GM19238 (cell line): Measurements from ENCODE around the gene ATP2A1.

ENCODE experiments used
- DNase-seq: peaks from one replicate; pipeline ENCODE4 v3.0.0; 2011; ENCODE audit warnings: low spot score; ENCODE audit not compliant: insufficient read length

Gene ATP2A1

DNA sequence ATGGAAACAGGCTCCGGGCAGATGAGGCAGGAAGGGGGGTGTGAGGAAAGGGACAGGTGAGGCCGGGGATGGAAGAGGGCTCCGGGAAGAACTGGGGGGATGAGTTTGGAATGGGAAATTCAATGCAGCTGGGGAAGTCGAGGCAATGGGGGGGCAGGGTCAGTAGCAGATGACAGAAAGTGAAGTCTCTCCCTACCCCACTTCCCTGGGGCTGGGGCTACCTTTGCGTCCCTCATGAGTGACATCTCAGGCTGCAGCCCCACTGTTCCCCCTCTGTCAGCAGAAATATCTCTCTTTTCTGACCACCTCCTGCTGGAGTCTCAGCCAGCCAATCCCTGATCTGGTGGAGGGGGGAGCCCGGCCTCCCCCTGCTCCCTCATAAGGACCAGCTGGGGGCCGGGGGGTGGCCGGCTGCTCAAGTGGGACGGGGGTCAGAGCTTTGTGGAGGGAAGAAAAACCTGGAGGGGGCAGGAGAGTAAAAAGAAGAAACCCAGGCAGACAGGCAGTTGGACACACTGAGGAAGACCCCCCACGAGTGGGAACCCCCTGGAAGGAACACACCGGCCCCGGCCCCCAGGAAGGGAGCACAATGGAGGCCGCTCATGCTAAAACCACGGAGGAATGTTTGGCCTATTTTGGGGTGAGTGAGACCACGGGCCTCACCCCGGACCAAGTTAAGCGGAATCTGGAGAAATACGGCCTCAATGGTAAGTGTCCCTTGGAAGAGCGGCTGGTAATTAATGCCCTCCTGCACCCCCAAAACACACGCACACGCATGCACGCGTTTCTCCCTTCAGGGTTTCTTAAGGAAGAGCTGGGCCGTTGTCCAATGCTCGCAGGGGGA lies at the start of gene ATP2A1:
Gene ATP2A1, plus strand, starts transcription at position 406 of the 844 bp plus-strand sequence. Its CDS starts 184 bp downstream, at position 590.
- no peak for DNase-seq

GRCh38 chr16:28829747-28830146 lies 48.5 kb upstream of the ATP2A1 start:
- no peak for DNase-seq

DNA sequence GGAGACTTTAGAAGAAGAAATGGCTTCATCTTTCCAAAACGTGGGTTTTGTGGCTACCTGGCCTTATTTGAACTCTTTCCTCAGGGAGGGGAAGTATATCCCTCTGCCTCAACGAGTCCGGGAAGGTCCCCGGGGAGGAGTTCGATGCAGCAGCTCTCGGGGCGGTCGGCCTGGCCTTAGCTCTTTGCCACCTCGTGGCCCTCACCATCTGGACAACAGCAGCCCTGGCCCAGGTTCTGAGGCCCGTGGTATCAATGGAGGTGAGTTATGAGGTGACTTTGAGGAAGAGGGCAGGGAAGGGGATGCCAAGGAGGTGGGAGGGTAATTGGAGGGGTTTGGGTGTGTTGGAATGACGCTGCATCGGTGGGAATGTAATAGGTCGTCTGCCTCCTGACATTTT lies 47.8 kb upstream of the ATP2A1 start:
- no peak for DNase-seq

DNA sequence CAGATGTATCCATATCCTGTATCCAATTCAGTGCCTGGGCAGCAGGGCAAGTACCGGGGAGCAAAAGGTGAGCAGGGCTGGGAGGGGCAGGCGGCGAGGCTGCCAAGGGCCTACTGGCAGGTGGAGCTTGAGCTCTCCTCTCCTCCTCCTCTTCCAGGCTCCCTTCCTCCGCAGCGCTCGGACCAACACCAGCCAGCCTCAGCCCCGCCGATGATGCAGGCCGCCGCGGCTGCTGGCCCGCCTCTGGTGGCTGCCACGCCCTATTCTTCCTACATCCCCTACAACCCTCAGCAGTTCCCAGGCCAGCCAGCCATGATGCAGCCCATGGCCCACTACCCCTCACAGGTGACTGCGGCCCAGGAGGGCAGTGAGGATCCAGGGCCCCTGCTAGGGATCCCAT lies 43.9 kb upstream of the ATP2A1 start:
- no peak for DNase-seq

GRCh38 chr16:28834873-28835863 lies 43.1 kb upstream of the ATP2A1 start:
- no peak for DNase-seq

- DNase-seq = no peak
Measured at GRCh38 chr16:28835864-28836760, 42.2 kb upstream of the ATP2A1 start.

- no peak for DNase-seq
Measured at GRCh38 chr16:28836761-28837064, 41.6 kb upstream of the ATP2A1 start.

- DNase-seq = no peak
Measured at GRCh38 chr16:28837672-28838557, 40.4 kb upstream of the ATP2A1 start.

GRCh38 chr16:28838558-28838918 lies 39.8 kb upstream of the ATP2A1 start:
- no peak for DNase-seq

DNA sequence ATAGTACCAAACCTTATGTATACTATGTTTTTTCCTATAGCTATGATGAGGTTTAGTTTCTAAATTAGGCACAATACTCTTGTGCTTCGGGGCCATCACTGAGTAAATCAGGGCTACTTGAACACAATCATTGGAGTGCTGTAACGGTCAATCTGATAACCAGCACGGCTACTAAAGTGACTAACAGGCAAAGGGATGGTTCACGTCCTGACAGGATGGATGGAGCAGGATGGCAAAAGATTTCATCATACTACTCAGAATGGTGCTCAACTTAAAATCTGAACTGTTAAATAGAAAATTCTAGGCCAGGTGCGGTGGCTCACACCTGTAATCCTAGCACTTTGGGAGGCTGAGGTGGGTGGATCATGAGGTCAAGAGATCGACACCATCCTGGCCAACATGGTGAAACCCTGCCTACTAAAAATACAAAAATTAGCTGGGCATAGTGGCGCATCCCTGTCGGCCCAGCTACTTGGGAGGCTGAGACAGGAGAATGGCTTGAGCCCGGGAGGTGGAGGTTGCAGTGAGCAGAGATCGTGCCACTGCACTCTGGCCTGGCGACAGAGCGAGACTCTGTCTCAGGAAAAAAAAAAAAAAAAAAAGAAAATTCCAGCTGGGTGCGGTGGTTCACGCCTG lies 39.2 kb upstream of the ATP2A1 start:
- DNase-seq = no peak

- no peak for DNase-seq
Measured at GRCh38 chr16:28839899-28840298, 38.4 kb upstream of the ATP2A1 start.

DNA sequence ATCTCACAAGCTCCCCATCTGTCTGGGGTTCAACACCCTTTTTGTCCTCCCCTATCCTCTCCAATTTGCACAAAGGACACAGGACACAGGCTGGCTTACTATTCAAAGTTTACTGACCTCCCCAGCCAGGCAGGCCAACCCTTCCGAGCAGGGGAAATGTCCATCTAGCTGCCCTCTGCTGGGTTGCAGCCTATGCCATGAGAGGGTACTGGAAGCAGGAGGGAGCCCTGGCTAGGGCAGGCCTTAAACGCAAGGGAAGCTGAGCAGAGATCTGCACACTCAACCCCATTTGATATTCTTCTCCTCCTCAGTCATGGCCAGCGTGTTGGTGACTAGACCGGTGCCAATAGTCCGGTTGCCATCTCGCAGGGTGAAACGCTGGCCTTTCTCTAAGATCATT lies 35.6 kb upstream of the ATP2A1 start:
- DNase-seq = no peak

GRCh38 chr16:28843766-28844165 lies 34.5 kb upstream of the ATP2A1 start:
- DNase-seq = no peak

DNA sequence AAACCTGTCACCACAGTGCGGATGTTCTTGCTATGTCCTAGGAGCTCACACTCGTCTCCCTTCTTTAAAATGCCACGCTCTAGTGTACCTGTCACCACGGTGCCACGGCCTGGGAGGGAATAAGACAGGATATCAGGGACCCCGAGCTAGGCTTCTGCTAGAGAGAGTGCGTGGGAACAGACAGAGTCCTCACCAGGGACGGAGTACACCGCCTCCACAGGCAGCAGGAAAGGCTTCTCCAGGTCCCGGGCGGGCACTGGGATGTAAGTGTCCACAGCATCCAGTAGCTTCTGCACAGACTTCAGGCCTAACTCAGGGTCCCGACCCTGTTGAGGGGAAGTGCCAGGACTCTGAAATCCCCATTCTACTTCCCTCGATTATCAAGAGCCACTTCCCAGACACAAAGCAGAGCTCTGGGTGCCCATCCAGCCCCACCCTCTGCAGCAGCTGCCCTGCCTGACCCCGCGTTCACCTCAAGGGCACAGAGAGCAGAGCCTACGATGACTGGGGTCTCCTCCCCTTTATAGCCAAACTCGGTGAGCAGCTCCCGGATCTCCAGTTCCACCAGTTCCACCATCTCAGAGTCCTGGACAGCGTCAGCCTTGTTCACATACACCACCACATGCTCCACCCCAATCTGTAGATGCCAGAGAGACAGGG lies 33.9 kb upstream of the ATP2A1 start:
- DNase-seq = no peak

GRCh38 chr16:28845293-28845692 lies 33.0 kb upstream of the ATP2A1 start:
- no peak for DNase-seq

GRCh38 chr16:28845761-28846079 lies 32.6 kb upstream of the ATP2A1 start:
- DNase-seq = no peak

GRCh38 chr16:28846080-28846932 lies 32.0 kb upstream of the ATP2A1 start, which contains the start of gene TUFM:
Gene TUFM, minus strand, starts transcription at chr16:28846348. Its CDS starts 79 bp downstream, at chr16:28846269.
- peak; percentile 97 for DNase-seq

- DNase-seq = no peak
Measured at GRCh38 chr16:28846933-28847273, 31.4 kb upstream of the ATP2A1 start.

DNA sequence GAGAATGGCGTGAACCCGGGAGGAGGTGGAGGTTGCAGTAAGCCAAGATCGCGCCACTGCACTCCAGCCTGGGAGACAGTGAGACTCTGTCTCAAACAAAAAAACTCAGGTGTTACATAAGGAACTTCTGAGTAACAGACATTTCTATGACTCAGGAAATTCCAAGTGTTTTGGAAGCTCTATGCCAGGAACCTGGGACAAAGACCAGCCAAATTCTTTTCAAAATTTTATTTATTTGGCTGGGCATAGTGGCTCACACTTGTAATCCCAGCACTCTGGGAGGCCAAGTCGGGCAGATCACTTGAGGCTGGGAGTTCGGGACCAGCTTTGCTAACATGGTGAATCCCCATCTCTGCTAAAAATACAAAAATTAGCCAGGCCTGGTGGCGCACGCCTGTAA lies 19.9 kb upstream of the ATP2A1 start:
- no peak for DNase-seq
